Central memory CD8-positive, alpha-beta T cell (primary cell): ENCODE data around the gene HBZ.

ENCODE experiments used
- ATAC-seq: fragments of 150-1000 bp; cut with Tn5 transposase; replicated peaks from 2 replicates; pipeline ENCODE4 v1.10.0; 2022; ENCODE audit warnings: mild to moderate bottlenecking, moderate FRiP score, moderate number of reproducible peaks; ENCODE audit not compliant: poor library complexity, severe bottlenecking; ENCODE audit errors: extremely low read depth
- DNase-seq, 2 donors: peaks; one replicate each; pipeline ENCODE4 v3.0.0; 2021; ENCODE audit warnings: low spot score in 2 of 2
- H3K27ac Mint-ChIP-seq: one replicate; pipeline ENCODE4 v1.8.0; 2022; ENCODE audit warnings: low read depth, mild to moderate bottlenecking, moderate library complexity, mixed read lengths
- H3K27me3 Mint-ChIP-seq: one replicate; pipeline ENCODE4 v1.8.0; 2022; ENCODE audit warnings: mixed read lengths
- H3K36me3 Mint-ChIP-seq: one replicate; pipeline ENCODE4 v1.8.0; 2022; ENCODE audit warnings: mild to moderate bottlenecking, moderate library complexity, mixed read lengths; ENCODE audit not compliant: insufficient read depth
- H3K4me1 Mint-ChIP-seq: one replicate; pipeline ENCODE4 v1.8.0; 2022; ENCODE audit warnings: mixed read lengths
- H3K4me3 Mint-ChIP-seq: one replicate; pipeline ENCODE4 v1.8.0; 2022; ENCODE audit warnings: mild to moderate bottlenecking, moderate library complexity, mixed read lengths
- H3K9me3 Mint-ChIP-seq: one replicate; pipeline ENCODE4 v1.8.0; 2022; ENCODE audit warnings: mixed read lengths

The HBZ gene

GRCh38 chr16:179211-180092 lies 27.0 kb downstream of the HBZ start:
- ATAC-seq (no peak), DNase-seq (no peak)
- Mint-ChIP-seq H3K9me3 (no peaks in the 10 kb centered on the region), H3K27me3 (peaks cover 30% of the 10 kb centered on the region), H3K4me1 (no peaks in the 10 kb centered on the region), H3K27ac (no peak overlapping the region), H3K36me3 (peaks cover 3% of the 10 kb centered on the region), H3K4me3 (peak overlapping the region; percentile 48)

GRCh38 chr16:180101-180675 lies 27.7 kb downstream of the HBZ start, which contains the start of gene HBQ1:
HBQ1 (plus strand) TSS chr16:180459; CDS start chr16:180487, 28 bp downstream.
- Mint-ChIP-seq H3K36me3 (peaks cover 4% of the 10 kb centered on the region), H3K27ac (no peak within 1 kb of the TSS), H3K27me3 (peaks cover 22% of the 10 kb centered on the region), H3K9me3 (no peaks in the 10 kb centered on the region), H3K4me3 (peak within 1 kb of the TSS; percentile 48), H3K4me1 (no peaks in the 10 kb centered on the region)
- DNase-seq = no peak
- ATAC-seq = no peak

GRCh38 chr16:180681-181564 lies 28.5 kb downstream of the HBZ start:
- peak in 1 of 2 donors; percentile 23 for DNase-seq
- ATAC-seq = peak; percentile 82
- Mint-ChIP-seq H3K4me3 (peak overlapping the region; percentile 41), H3K4me1 (no peaks in the 10 kb centered on the region), H3K27me3 (peaks cover 16% of the 10 kb centered on the region), H3K27ac (no peak overlapping the region), H3K9me3 (no peaks in the 10 kb centered on the region), H3K36me3 (peaks cover 7% of the 10 kb centered on the region)

- Mint-ChIP-seq H3K27me3 (peaks cover 16% of the 10 kb centered on the region), H3K4me3 (no peak overlapping the region), H3K27ac (no peak overlapping the region), H3K36me3 (peaks cover 7% of the 10 kb centered on the region), H3K9me3 (no peaks in the 10 kb centered on the region), H3K4me1 (no peaks in the 10 kb centered on the region)
- DNase-seq (peak; percentile 76 to 88), ATAC-seq (no peak)
Observed at GRCh38 chr16:181565-182021, 29.1 kb downstream of the HBZ start.

GRCh38 chr16:183005-183404 lies 30.6 kb downstream of the HBZ start:
- Mint-ChIP-seq H3K36me3 (peaks cover 12% of the 10 kb centered on the region), H3K4me1 (no peaks in the 10 kb centered on the region), H3K4me3 (no peak overlapping the region), H3K27ac (no peak overlapping the region), H3K27me3 (peaks cover 7% of the 10 kb centered on the region), H3K9me3 (no peaks in the 10 kb centered on the region)
- ATAC-seq = no peak
- no peak for DNase-seq

GRCh38 chr16:185213-185612 lies 32.8 kb downstream of the HBZ start:
- Mint-ChIP-seq H3K4me3 (no peak overlapping the region), H3K27ac (no peak overlapping the region), H3K36me3 (peaks cover 30% of the 10 kb centered on the region), H3K27me3 (no peaks in the 10 kb centered on the region), H3K9me3 (no peaks in the 10 kb centered on the region), H3K4me1 (no peaks in the 10 kb centered on the region)
- DNase-seq = no peak
- no peak for ATAC-seq

GRCh38 chr16:185691-186090 lies 33.2 kb downstream of the HBZ start:
- ATAC-seq (no peak), DNase-seq (no peak)
- no peaks in the 10 kb centered on the region for H3K27me3 Mint-ChIP-seq
- no peaks in the 10 kb centered on the region for H3K9me3 Mint-ChIP-seq
- H3K36me3 Mint-ChIP-seq = peaks cover 35% of the 10 kb centered on the region
- no peaks in the 10 kb centered on the region for H3K4me1 Mint-ChIP-seq
- H3K27ac Mint-ChIP-seq = no peak overlapping the region
- no peak overlapping the region for H3K4me3 Mint-ChIP-seq

- DNase-seq (no peak), ATAC-seq (no peak)
- H3K9me3 Mint-ChIP-seq = no peaks in the 10 kb centered on the region
- no peaks in the 10 kb centered on the region for H3K27me3 Mint-ChIP-seq
- no peaks in the 10 kb centered on the region for H3K4me1 Mint-ChIP-seq
- no peak overlapping the region for H3K4me3 Mint-ChIP-seq
- H3K36me3 Mint-ChIP-seq = peaks cover 43% of the 10 kb centered on the region
- H3K27ac Mint-ChIP-seq = no peak overlapping the region
Observed at GRCh38 chr16:187330-187729, 34.9 kb downstream of the HBZ start.

GRCh38 chr16:188674-189073 lies 36.2 kb downstream of the HBZ start:
- H3K27me3 Mint-ChIP-seq = no peaks in the 10 kb centered on the region
- peak; percentile 56 for ATAC-seq
- no peaks in the 10 kb centered on the region for H3K9me3 Mint-ChIP-seq
- H3K27ac Mint-ChIP-seq = no peak overlapping the region
- DNase-seq = no peak
- no peaks in the 10 kb centered on the region for H3K4me1 Mint-ChIP-seq
- no peak overlapping the region for H3K4me3 Mint-ChIP-seq
- H3K36me3 Mint-ChIP-seq = peaks cover 56% of the 10 kb centered on the region

GRCh38 chr16:189604-190186 lies 37.3 kb downstream of the HBZ start:
- Mint-ChIP-seq H3K27ac (no peak overlapping the region), H3K9me3 (no peaks in the 10 kb centered on the region), H3K4me3 (no peak overlapping the region), H3K4me1 (no peaks in the 10 kb centered on the region), H3K36me3 (peaks cover 57% of the 10 kb centered on the region), H3K27me3 (no peaks in the 10 kb centered on the region)
- DNase-seq (no peak), ATAC-seq (no peak)

- H3K36me3 Mint-ChIP-seq = peaks cover 71% of the 10 kb centered on the region
Observed at GRCh38 chr16:191831-192230, 39.4 kb downstream of the HBZ start.

GRCh38 chr16:192686-193085 lies 40.2 kb downstream of the HBZ start:
- no peak for DNase-seq
- Mint-ChIP-seq H3K4me3 (no peak overlapping the region), H3K27ac (no peak overlapping the region), H3K9me3 (no peaks in the 10 kb centered on the region), H3K36me3 (peaks cover 73% of the 10 kb centered on the region), H3K27me3 (no peaks in the 10 kb centered on the region), H3K4me1 (no peaks in the 10 kb centered on the region)
- no peak for ATAC-seq

More at GRCh38 chr16:191831-192230, 39.4 kb downstream of the HBZ start:
- DNase-seq (no peak), ATAC-seq (no peak)
- H3K9me3 Mint-ChIP-seq = no peaks in the 10 kb centered on the region
- no peak overlapping the region for H3K27ac Mint-ChIP-seq
- no peaks in the 10 kb centered on the region for H3K4me1 Mint-ChIP-seq
- no peak overlapping the region for H3K4me3 Mint-ChIP-seq
- H3K27me3 Mint-ChIP-seq = no peaks in the 10 kb centered on the region
